ENCODE measurements around the gene WDR36.
"Not testable (repeated sequence)": the region's sequence is repeated elsewhere in the genome, so short reads cannot be mapped to it uniquely, and the experiment has no call there.

The WDR36 gene

DNA sequence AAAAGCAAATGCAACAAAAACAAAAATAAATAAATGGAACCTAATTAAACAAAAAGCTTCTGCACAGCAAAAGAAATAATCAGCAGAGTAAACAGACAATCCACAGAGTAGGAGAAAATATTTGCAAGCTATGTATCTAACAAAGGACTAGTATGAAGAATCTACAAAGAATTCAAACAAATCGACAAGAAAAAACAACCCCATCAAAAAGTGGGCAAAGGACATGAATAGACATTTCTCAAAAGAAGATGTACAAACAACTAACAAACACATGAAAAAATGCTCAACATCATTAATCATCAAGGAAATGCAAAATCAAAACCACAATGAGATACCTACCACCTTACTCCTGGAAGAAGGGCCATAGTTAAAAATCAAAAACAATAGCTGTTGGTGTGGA is 49.3 kb downstream of the WDR36 start:
- DNase-seq: not testable (repeated sequence)

DNA sequence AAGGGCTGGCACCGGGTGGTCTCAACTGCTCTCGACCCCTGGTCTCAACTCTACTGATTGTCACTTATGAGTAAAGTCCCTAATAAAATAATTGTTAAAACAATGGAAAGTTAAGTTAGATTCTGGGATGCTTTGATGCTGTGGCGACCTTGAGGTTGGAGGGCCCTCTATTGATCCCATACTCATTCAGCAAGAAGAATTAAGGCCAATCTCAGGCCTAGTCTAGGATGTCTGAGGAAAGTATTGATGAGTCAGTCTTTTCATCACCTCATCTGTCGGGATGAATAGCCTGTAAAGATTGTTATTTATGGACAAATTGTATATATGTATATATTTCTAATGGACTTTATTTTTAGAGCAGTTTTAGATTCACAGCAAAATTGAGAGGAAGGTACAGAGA is 50.8 kb downstream of the WDR36 start:
- DNase-seq: no peak

- no peak for DNase-seq
These were observed 51.8 kb downstream of the WDR36 start for GRCh38 chr5:111143910-111144309.

- no peak for DNase-seq
These were observed 52.3 kb downstream of the WDR36 start for GRCh38 chr5:111144352-111144930.

GRCh38 chr5:111146053-111146452 is 53.9 kb downstream of the WDR36 start:
- DNase-seq: no peak

GRCh38 chr5:111147502-111147901 is 55.4 kb downstream of the WDR36 start:
- no peak for DNase-seq

- DNase-seq: no peak
These were observed 59.9 kb downstream of the WDR36 start for GRCh38 chr5:111151998-111152397.

DNA sequence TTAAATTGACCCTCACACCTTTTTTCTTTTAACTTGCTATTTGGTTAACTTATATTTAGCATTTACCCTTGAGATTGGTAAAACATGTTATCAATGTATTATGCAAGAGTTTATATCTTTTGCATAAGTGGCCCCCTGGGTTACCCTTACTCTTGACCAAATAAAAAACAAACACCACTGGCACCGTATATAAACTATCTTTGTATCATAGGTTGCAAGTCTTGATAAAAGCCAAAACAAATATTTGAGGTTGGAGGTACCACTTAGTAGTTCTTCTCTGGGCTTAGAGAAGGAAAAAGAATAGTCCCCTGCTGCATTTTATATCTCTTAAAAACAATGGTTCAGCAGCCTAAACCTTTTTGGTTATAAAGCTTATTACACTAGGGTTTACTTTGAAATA is 61.3 kb downstream of the WDR36 start:
- DNase-seq: no peak

DNA sequence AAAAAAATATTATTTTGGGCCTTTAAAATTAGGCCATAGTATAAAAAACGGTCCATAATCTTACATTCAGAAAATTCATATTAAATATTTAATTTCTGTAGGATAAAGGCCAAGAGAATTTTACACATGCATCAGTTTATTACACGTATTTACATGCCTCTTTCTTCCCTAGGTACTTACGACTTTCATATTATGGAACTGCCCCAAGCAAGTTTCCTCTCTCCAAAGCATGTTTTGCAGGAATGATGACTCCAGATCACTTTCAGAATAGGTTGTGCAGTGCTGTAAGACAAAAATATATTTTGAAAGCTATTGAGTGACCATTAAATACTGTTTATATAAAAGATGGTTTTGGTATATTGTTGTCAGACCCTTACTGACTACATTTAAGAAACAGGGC is 61.8 kb downstream of the WDR36 start:
- DNase-seq: no peak

GRCh38 chr5:111158105-111158744 is 66.1 kb downstream of the WDR36 start:
- peak; percentile 45 to 80 (median 70) for DNase-seq

DNA sequence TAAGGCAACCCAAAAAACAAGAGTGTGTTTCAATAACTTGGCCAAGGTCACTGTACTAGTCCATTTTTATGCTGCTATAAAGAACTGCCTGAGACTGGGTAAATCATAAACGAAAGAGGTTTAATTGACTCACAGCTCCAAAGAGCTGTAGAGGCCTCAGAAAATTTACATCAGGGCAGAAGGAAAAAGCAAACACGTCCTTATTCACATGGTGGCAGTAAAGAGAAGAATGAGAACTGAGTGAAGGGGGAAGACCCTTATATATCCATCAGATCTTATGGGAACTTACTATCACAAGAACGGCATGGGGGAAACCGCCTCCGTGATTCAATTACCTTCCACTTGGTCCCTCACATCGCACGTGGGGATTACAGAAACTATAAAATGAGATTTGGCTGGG is 67.7 kb downstream of the WDR36 start:
- no peak for DNase-seq

DNA sequence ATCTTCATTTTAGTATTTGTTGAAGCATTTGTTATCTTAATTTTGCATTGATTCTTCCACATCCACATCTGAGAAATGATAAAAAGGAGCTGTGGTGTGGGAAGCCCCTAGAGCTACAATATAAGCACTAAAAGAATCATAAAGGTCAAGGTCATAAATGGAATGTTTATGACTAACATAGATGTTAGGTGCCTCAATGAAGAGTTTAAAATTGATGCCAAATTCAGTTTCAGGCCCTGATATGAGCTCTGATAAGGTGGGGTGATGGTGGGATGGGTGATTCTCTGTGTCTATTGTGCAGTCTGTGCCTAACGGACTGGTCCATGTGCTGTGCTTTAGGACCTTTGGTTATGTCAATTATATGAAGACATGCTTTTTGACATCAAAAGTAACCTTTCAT is 70.9 kb downstream of the WDR36 start:
- DNase-seq: no peak

DNA sequence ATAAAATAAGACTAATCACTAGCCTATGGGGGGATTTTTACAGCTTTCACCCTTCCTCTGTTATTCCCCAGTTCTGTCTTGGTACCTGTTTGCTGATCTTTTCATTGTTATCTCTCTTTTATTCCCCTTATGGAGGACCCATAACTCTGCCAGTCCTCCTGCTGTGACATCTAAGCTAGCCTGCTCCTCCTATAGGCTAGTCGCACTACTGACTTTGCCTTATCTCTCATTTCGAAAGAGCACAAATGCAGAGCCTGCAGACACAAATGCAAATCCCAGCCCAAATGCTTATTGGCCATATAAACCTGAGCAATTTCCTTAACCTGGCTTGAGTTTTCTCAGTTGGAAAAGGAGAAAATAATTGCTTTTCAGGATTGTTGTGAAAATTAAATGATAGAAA is 72.9 kb downstream of the WDR36 start:
- DNase-seq: no peak

GRCh38 chr5:111167551-111167950 is 75.4 kb downstream of the WDR36 start:
- no peak for DNase-seq

DNA sequence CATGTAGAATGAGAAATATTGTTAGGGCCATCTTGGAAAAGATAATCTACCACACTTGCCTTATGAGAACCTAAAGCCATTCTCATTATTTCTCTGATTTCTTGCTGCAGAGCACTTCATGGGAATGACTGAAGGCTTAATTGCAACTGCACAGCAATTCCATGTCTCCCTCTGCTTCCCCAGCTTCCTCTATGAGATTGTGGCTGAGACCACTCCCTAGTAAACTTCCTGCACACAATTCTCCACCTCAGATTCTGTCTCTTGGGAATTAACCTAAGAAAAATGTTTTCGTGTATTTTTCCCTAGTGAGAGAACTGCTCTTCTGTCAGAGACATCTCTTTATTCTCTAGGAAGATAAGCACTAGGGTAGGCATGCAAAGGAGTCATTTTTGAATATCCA is 76.5 kb downstream of the WDR36 start:
- DNase-seq: no peak

GRCh38 chr5:111169269-111169668 is 77.1 kb downstream of the WDR36 start:
- no peak for DNase-seq

DNA sequence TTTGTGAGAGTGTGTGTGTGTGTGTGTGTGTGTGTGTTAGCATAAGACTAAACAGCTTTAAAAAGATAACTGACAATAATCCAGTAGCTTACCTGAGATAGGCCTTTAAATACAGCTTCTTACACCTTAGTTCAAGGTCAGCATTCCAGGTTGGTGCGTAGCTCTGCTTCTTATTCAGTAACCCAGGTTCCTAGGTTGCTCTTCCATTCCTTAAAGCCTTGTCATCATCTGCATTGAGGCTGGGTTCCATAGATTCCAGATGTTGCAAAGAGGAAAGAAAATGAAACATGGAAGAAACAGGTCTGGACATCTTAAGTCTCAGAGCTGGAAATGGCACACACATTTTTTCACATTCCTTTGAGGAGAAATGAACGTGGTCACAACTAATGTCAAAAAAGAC is 78.1 kb downstream of the WDR36 start:
- DNase-seq: no peak

DNA sequence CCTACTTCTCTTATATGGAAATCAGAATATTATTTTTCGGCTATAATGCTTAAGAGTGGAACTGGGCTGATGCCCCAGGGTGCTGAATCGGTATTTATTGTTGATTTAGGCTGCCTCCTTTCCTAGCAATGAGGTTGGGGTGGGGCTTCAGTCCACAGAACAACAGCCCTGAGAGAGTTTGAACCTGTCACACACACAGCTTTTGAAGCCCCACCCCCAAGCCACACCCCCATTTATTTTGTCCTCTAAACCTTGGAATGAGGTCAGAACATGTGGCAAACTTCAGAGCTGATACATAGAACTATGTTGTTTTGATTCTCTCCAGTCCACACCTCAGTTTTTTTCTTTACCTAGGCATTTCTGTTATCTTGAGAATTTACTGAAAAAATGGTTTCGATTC is 80.4 kb downstream of the WDR36 start:
- DNase-seq: no peak

DNA sequence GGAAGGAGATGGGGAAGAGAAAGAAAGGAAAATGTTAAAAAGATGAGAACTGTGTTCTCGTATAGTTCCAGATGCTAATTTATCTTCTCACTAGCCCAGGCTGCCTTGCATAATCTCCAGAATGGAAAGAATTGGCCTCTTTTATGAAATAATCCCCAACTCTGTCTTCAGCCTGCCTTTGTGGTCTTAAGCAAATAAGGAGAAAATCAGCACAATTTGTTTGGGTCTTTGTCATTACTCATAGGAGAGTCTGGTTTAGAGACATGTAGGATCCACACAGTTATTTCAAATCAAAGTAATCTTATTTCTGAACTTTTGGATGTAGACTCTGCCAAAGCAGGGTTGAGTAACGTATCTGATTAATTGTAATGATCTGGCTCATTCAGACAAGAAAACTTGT is 81.3 kb downstream of the WDR36 start:
- no peak for DNase-seq

All from stimulated activated naive CD4-positive, alpha-beta T cell (primary cell).